IPS DF 6.9 (cell line): ENCODE measurements around the gene SNAP91.
A peak's percentile ranks its signal among the peaks of the same experiment; 100 is the strongest.

Source experiments
- DNase-seq: peaks from one replicate; pipeline ENCODE4 v3.0.0-alpha.2; 2013; ENCODE audit warnings: low read depth, low spot score
- H3K27ac ChIP-seq: one replicate; pipeline ENCODE4 v1.5.1; 2013; ENCODE audit warnings: low read length, control low read depth
- H3K27me3 ChIP-seq: 2 replicates; pipeline ENCODE4 v1.6.1; 2013; ENCODE audit warnings: mild to moderate bottlenecking, low read length; ENCODE audit not compliant: control insufficient read depth, insufficient read depth
- H3K36me3 ChIP-seq: 2 replicates; pipeline ENCODE4 v1.6.1; 2013; ENCODE audit warnings: low read length; ENCODE audit not compliant: control insufficient read depth, insufficient read depth
- H3K4me1 ChIP-seq: 2 replicates; pipeline ENCODE4 v1.6.1; 2013; ENCODE audit warnings: low read length; ENCODE audit not compliant: control insufficient read depth, insufficient read depth
- H3K4me3 ChIP-seq: 2 replicates; pipeline ENCODE4 v1.5.1; 2013; ENCODE audit warnings: mild to moderate bottlenecking, low read length
- H3K9me3 ChIP-seq: 2 replicates; pipeline ENCODE4 v1.6.1; 2013; ENCODE audit warnings: low read length, inconsistent platforms; ENCODE audit not compliant: control insufficient read depth, insufficient read depth
- WGBS: extraction: QIAGEN DNeasy Blood & Tissue Kit; methylation state at CpG from one replicate; pipeline ENCODE4 v1.1.7; 2013; ENCODE audit warnings: mixed read lengths, missing lambda C conversion rate; ENCODE audit not compliant: insufficient read length, insufficient coverage; 5-methylcytosine and 5-hydroxymethylcytosine counted together

The SNAP91 gene

GRCh38 chr6:83511901-83512681 is 196.8 kb downstream of the SNAP91 start, which contains the start of gene PRSS35:
Gene PRSS35 (plus strand): TSS chr6:83512534. CDS start chr6:83523442, 10,908 bp downstream.
- no peaks in the 10 kb centered on the region for H3K4me1 ChIP-seq
- no peaks in the 10 kb centered on the region for H3K9me3 ChIP-seq
- no peak for DNase-seq
- H3K36me3 ChIP-seq = no peaks in the 10 kb centered on the region
- no peak within 1 kb of the TSS for H3K27ac ChIP-seq
- peak within 1 kb of the TSS; percentile 59; the same call in 1 of the 2 replicates for H3K4me3 ChIP-seq
- WGBS = no CpG with 5 or more reads among the region's 38 CpGs
- H3K27me3 ChIP-seq = no peaks in the 10 kb centered on the region

DNA sequence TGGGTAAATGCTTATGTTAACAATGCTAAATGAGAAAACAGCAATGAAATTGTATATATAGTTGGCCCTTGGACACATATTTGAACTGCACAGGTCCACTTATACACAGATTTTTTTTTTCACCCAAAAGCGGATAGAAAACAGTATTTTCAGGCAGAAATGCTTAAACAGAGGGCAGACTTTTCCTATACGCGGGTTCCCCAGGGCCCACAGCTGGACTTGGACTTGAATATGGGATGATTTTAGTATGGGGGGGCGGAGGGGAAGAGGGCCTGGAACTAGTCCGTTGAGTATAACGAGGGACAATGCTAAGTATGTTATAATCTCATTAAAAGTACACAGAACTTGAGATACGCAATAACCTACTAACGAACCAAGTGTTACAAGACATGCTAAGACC is 197.6 kb downstream of the SNAP91 start:
- H3K27ac ChIP-seq = no peak overlapping the region
- no peaks in the 10 kb centered on the region for H3K9me3 ChIP-seq
- no peaks in the 10 kb centered on the region for H3K4me1 ChIP-seq
- no peaks in the 10 kb centered on the region for H3K36me3 ChIP-seq
- no peak overlapping the region for H3K4me3 ChIP-seq
- no peaks in the 10 kb centered on the region for H3K27me3 ChIP-seq
- DNase-seq = no peak
- no CpG with 5 or more reads among the region's 8 CpGs for WGBS

DNA sequence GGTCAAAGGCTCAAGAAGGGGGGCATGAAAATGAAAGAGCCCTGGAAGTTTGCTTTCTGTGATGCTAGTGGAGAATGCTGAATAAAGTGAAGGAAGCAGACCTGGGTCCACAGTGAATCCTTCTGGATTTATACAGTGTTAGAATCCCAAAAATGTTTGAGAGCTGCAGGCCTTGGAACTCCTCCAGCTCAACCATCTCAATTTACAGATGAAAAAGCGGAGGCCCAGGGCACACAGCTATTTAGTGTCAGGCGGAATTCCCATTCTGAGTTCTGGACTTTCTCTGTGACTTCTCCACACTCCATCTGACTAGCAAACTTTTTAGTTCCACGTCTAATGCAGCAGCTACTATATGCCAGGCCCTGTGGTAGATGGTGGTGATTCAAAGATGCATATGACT is 198.1 kb downstream of the SNAP91 start:
- Histone ChIP-seq H3K9me3 (no peaks in the 10 kb centered on the region), H3K27me3 (no peaks in the 10 kb centered on the region), H3K27ac (no peak overlapping the region), H3K4me1 (no peaks in the 10 kb centered on the region), H3K4me3 (no peak overlapping the region), H3K36me3 (no peaks in the 10 kb centered on the region)
- DNase-seq = no peak
- no CpG with 5 or more reads among the region's 3 CpGs for WGBS

DNA sequence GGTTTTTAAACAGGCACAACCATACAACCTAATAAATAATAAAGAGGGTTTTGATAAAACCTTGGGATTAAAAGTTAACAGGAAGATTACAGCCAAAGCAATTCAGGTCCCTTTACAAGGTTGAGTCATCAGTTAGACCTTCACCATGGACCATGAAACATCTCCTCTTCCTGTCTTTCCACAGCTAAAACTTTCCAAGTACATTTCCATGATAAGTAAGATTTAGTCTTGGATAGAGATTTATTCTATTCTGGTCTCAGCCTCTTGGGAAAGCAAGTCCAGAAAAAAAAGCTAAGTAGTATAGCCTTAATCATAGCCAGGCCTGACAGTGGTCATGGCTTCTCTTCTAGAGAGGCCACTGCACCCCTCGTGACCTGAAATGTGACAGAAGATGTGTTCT is 199.5 kb downstream of the SNAP91 start:
- H3K36me3 ChIP-seq = no peaks in the 10 kb centered on the region
- DNase-seq = no peak
- WGBS = no CpG with 5 or more reads among the region's 1 CpG
- H3K9me3 ChIP-seq = no peaks in the 10 kb centered on the region
- H3K27me3 ChIP-seq = no peaks in the 10 kb centered on the region
- no peaks in the 10 kb centered on the region for H3K4me1 ChIP-seq
- H3K4me3 ChIP-seq = no peak overlapping the region
- H3K27ac ChIP-seq = no peak overlapping the region

GRCh38 chr6:83505356-83505755 is 203.5 kb downstream of the SNAP91 start:
- Histone ChIP-seq H3K9me3 (no peaks in the 10 kb centered on the region), H3K4me3 (no peak overlapping the region), H3K27me3 (no peaks in the 10 kb centered on the region), H3K4me1 (no peaks in the 10 kb centered on the region), H3K36me3 (no peaks in the 10 kb centered on the region), H3K27ac (no peak overlapping the region)
- 100% methylated on average over 1 of the region's 4 CpGs for WGBS
- no peak for DNase-seq
